Stimulated activated CD8-positive, alpha-beta memory T cell treated with anti-CD3 and anti-CD28 coated beads, Interleukin-12 subunit alpha, Interleukin-12 subunit beta, amount 100 ng/mL, for 4 hours (primary cell): ENCODE measurements around the gene GPX3.

ENCODE experiments used
- DNase-seq: peaks from one replicate; pipeline ENCODE4 v3.0.0-alpha.2; 2020; ENCODE audit warnings: low read depth

Gene GPX3

DNA sequence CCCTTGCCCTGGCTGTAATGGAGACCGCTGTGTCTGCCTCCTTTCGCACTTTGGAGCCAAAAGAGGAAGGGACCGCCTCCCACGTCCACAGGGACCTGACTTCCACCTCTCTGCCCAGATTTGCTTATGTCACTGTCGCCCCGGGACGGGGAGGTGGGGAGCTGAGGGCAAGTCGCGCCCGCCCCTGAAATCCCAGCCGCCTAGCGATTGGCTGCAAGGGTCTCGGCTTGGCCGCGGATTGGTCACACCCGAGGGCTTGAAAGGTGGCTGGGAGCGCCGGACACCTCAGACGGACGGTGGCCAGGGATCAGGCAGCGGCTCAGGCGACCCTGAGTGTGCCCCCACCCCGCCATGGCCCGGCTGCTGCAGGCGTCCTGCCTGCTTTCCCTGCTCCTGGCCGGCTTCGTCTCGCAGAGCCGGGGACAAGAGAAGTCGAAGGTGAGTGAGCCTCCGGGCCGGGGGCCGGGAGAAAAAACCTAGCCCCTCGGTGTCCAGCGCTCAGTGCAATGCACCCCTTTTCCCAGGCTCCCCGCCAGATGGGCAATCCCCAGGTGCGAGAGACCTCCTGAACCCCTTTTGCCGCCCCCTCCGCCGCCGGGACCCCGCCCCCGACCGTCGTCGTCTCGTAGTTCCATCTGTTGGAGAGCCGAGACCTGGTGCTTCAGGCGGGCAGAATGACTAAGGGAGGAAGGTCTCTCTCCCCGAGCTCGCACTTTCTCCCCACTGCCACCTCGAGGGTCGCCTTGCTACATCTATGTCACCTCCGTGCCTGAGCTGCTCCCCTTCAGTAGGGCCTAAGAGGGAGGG lies at the start of gene GPX3:
TSS of gene GPX3 (plus strand) at position 288 of the 807 bp plus-strand sequence. CDS start at position 352, 64 bp downstream.
- peak; percentile 17 for DNase-seq

DNA sequence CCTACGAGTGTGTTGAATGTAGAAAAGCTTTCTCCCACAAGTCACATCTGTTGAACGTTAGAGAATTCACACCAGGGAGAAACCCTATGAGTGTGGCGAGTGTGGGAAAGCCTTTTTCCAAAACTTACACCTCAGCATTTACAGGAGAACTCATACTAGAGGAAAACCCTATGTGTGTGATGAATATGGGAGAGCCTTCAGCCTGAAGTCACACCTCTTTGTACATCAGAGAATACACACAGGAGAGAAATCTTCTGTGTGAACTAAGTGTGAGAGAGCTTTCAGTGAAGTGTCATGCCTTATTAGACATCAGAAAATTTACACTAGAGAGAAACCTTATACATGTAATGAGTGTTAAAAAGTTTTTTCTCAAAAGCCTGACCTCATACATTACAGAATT lies 41.8 kb upstream of the GPX3 start:
- DNase-seq = no peak

DNA sequence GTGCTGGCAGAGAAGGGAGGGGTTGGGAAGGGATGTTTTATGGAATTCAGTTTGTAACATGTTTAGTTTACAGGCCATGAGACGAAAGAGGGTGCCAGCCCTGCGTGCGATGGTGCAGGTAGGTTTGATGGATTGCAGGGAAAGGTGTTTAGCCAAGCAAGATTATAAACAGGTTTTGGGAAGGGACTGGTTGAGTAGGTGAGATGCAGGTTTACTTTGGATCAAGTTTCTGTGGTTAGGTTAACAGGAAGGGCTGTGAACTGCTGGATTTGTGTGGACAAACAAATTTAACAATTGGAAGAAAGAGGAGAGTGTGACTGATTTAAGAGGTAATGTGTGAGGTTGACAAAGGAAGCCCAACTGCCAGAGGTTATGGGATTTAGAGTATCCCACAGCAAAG lies 32.6 kb upstream of the GPX3 start:
- DNase-seq = no peak

- DNase-seq = no peak
Observed at GRCh38 chr5:150989695-150990094, 30.7 kb upstream of the GPX3 start.

DNA sequence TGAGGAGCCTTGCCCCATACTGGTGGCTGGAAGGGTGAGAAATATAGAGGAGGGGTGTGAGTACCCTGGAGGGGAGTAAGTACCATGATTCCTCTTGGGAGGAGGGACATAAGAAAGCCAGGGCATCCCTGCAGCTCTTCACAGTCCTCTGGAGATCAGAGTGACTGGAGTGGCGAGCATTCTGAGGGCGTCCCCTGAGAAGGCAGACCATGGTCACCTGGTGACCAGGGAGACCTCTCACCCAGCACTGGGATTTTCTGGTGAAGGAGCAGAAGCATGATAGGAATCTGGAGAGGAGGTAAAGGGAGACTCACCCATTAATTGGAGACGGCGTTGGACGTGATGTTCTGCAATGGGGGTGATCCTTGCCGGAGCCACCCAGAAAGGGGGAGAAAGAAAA lies 27.7 kb upstream of the GPX3 start:
- DNase-seq = no peak

GRCh38 chr5:150993422-150993821 lies 27.0 kb upstream of the GPX3 start:
- DNase-seq = no peak

- DNase-seq = no peak
Observed at GRCh38 chr5:150993826-150994412, 26.5 kb upstream of the GPX3 start.

DNA sequence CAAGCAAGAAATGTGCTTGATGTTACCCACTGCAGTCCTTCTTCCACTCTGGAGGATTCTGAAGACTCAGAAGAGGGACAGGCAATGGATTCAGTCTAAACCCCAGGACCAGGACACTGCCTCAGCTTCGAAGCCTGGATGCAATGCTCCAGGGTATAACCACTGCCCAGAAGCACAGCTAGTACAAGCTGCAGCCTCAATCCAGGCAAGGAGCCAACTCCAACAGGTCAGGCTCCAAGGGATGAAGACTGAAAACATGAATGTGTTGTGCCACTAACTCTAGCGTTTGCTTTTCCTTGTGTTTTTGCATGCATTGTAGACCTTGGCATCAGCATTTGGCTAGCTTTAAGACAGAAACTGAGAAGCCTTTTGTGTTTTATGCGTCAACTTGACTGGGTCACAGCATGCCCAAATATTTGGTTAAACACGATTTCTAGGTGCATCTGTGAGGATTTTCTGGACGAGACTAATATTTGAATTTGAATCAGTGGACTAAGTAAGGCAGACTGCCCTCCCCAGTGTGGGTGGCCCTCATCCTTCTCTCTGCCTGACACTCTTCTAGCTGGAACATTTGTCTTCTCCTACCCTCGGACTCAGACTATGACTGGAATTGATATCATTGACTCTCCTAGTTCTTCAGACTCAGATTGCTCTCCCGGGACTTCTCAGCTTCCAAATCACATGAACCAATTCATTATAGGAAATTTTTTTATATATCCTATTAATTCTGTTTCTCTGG lies 20.5 kb upstream of the GPX3 start:
- DNase-seq = no peak

DNA sequence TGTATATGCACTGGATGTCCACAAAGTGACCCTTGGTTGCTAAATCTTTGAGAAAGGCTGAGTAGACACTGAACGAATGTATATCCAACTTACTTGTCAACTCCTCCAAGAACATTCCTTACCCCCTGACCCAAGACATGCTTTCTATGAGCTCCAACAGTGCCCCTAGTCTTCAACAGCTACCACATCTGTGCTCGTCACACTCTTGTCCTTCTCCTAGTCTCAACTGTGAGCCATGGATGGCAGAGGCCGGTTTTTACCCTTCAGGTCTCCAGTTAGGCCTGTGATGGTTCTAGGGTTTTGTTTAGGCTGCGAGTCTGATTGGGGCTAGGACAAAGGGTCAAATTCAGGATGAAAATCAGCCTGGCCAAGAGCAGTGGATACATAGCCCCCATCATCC lies 19.0 kb upstream of the GPX3 start:
- no peak for DNase-seq

DNA sequence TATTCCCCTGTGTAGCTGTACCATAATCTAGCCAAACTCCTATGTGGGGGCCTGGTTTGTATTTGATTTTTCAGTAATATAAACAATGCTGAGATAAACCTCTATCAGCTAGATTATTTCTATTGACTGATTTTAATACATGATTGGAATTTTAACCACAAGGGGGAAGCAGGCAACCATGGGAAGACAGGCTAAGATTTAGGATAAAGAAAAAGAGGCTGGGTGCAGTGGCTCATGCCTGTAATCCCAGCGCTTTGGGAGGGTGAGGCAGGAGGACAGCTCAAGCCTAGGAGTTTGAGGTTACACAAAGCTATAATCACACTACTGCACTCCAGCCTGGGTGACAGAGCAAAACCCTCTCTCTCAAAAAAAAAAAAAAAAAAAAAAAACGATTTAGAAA lies 18.1 kb upstream of the GPX3 start:
- no peak for DNase-seq

- DNase-seq = no peak
Observed at GRCh38 chr5:151002681-151003502, 17.5 kb upstream of the GPX3 start.

DNA sequence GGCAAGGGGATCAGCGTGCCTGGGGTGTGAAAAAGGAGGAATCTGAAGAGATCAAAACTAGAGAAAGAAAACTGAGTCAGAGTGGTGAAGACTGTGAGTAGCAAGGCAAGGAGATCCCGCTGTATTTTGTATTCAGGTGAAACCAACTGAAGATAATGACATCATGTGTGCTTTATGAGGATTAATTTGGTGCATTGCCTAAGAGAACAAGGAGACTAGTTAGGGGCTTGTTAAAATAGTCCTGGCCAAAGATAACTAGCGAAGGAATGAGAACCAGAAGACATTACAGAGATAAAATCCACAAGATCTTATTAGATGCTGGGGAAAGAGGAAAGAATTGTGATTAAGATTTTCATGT lies 16.9 kb upstream of the GPX3 start:
- DNase-seq = no peak

DNA sequence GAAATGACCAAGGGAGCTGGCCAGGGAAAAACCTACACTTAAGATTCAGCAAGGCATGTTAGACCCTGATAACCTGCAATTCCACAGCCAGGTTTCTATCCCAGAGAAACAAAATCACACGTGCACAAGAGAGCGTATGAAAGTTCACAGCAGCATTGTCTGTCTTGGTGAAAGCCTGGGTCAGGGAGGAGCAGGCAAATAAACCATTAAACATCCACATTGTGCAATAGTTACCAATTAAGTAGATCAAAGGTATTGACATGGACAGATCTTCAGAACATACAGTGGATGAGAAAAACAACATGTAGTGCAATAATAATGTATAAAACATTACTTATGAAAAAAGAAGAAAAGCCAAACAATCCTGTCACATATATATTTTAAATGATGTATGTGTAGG lies 15.9 kb upstream of the GPX3 start:
- no peak for DNase-seq

- DNase-seq = no peak
Observed at GRCh38 chr5:151005187-151005949, 15.0 kb upstream of the GPX3 start.

- DNase-seq = no peak
Observed at GRCh38 chr5:151005950-151006576, 14.3 kb upstream of the GPX3 start.

- no peak for DNase-seq
Observed at GRCh38 chr5:151006704-151007334, 13.6 kb upstream of the GPX3 start.

DNA sequence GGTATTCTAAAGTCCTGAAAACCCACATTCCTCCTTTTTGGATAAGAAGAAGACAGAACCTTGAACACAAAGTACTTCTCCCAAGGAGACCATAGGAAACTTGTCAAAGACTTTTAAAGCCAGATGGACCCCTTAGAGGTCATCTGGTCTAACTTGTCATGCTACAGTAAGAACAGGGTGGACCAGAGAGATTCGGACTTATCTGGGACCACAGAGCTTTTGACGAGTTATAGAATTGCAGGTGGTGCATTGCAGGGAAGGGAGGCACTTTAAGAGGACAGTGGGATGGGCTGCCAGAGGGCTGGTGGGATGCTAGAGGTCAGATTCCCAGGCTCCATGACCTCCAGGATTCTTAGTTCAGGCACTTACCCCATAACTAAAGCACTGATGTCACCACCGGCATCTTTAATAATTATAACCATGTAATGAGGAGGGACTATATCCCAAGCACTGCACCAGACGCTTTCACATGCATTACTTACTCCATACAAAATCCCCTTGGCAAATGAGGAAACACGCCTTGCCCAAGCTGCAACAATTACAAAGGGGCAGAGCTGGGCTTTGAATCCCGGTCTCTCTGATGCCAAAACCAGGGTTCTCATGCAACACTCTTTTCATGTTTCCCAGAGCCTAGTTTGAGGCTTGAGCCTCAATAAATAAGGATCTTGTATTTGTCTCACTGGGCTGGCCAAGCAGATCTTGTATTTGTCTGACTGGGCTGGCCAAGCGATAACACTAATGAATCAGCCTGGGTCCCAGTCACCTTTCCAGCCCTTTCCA lies 12.8 kb upstream of the GPX3 start:
- DNase-seq = no peak

DNA sequence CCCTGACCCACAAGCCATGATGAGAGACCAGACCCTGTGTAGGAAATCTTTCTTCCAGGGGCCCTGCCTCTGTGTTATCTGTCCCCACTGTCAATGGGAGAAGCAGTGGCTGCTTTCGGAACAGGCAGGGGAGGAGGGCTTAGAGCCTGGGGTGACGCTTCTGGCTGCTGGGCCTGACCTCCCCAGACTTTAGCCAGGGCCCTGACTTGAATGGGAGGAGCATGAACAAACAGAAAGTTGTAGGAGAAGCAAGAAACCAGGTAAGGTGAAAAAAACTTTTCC lies 12.2 kb upstream of the GPX3 start:
- no peak for DNase-seq

- DNase-seq = no peak
Observed at GRCh38 chr5:151008906-151009305, 11.5 kb upstream of the GPX3 start.

DNA sequence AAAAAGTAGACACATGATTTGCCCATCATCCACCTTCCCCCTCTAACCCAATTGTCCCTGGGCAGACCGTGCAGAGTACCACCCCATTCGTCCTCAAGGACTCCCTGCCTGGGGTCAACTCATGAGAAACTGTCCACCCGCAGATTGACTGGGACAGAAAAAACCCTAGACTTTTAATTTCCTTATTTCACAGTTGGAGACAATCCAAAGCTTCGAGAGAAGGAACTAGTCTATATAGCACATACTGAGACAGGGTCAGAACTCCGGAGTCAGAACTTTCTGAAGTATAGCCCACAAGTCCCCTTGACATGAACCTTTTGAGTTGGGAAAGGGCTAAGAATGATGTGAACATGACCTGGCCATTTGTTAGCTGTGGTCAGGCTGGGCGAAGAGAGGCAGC lies 7.5 kb upstream of the GPX3 start:
- DNase-seq = no peak
